HG03039 (cell line): ENCODE results near the gene C4B.
"Not testable (repeated sequence)": the region's sequence is repeated elsewhere in the genome, so short reads cannot be mapped to it uniquely, and the experiment has no call there.

Experiments
- ATAC-seq: cut with Tn5 transposase; IDR thresholded peaks from one replicate; pipeline ENCODE4 v1.9.1; 2021; ENCODE audit warnings: mild to moderate bottlenecking, moderate library complexity; ENCODE audit not compliant: unreplicated experiment

The C4B gene

GRCh38 chr6:32035283-32036013, 20.9 kb downstream of the C4B start:
- ATAC-seq = not testable (repeated sequence)

GRCh38 chr6:32037136-32037535, 22.5 kb downstream of the C4B start:
- ATAC-seq = not testable (repeated sequence)

- not testable (repeated sequence) for ATAC-seq
Observed at GRCh38 chr6:32037598-32038524, 23.3 kb downstream of the C4B start, which contains the start of gene CYP21A2. TSS of gene CYP21A2 (plus strand) at chr6:32038415. CDS start at chr6:32038423, 8 bp downstream.

GRCh38 chr6:32038878-32039277, 24.3 kb downstream of the C4B start:
- not testable (repeated sequence) for ATAC-seq

- not testable (repeated sequence) for ATAC-seq
Observed at GRCh38 chr6:32039321-32040274, 25.0 kb downstream of the C4B start.

- ATAC-seq = not testable (repeated sequence)
Observed at GRCh38 chr6:32040299-32041049, 25.9 kb downstream of the C4B start.

- ATAC-seq = not testable (repeated sequence)
Observed at GRCh38 chr6:32041050-32041321, 26.4 kb downstream of the C4B start.

GRCh38 chr6:32041385-32041784, 26.8 kb downstream of the C4B start:
- not testable (repeated sequence) for ATAC-seq

GRCh38 chr6:32042276-32042675, 27.7 kb downstream of the C4B start:
- ATAC-seq = not testable (repeated sequence)

GRCh38 chr6:32043589-32044380, 29.2 kb downstream of the C4B start:
- ATAC-seq = not testable (repeated sequence)

- ATAC-seq = not testable (repeated sequence)
Observed at GRCh38 chr6:32044916-32045315, 30.3 kb downstream of the C4B start.

- no peak for ATAC-seq
Observed at GRCh38 chr6:32045811-32046449, 31.3 kb downstream of the C4B start.

GRCh38 chr6:32046450-32047083, 32.0 kb downstream of the C4B start:
- ATAC-seq = no peak

GRCh38 chr6:32047084-32047478, 32.5 kb downstream of the C4B start:
- no peak for ATAC-seq

- no peak for ATAC-seq
Observed at GRCh38 chr6:32047539-32047854, 32.9 kb downstream of the C4B start.

- ATAC-seq = no peak
Observed at GRCh38 chr6:32047855-32048766, 33.5 kb downstream of the C4B start.

GRCh38 chr6:32049149-32049548, 34.6 kb downstream of the C4B start:
- ATAC-seq = not testable (repeated sequence)
